Measurements from ENCODE around the gene INPP5B.
A peak's percentile ranks its signal among the peaks of the same experiment; 100 is the strongest.

Gene INPP5B

DNA sequence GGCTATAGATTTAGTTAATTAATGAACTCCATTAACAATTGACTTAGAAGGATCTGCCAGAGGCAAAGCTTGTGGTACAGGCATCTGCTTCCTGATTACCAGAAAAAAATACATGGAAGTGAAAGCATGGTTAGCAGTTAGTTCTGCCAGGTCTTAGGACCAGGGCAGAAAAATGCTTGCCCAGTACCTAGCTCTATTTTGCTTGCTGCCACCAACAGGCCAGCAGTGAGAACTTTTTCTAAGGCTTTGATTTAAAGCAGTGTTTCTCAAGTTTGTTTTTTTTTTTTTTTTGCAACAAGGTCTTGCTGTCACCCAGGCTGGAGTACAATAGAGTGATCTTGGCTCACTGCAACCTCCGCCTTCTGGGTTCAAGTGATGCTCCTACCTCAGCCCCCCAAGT is 71.0 kb downstream of the INPP5B start:
- DNase-seq (ENCODE audit: low read depth in 1 of 2, low spot score in 1 of 2), result no peak

DNA sequence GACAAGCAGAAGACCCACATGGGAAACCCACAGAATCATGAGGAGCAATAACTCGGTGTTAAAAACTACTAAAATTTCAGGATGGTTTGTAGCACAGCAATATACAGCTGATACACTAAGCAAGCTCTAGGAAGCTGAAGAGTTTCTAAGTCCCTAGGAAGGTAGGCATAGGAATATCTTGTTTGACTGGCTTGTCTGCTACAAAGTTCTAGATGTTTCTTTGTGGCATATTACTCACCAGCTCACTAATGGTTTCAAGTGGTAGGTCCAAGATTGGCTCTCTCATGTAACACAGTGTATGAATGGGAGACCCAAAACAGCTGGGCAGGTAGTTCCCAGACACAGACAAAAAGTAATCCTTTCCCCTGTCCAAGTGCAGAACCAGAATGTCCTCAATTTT is 74.2 kb downstream of the INPP5B start:
- no peak for DNase-seq (ENCODE audit: low read depth in 1 of 2, low spot score in 1 of 2)

DNA sequence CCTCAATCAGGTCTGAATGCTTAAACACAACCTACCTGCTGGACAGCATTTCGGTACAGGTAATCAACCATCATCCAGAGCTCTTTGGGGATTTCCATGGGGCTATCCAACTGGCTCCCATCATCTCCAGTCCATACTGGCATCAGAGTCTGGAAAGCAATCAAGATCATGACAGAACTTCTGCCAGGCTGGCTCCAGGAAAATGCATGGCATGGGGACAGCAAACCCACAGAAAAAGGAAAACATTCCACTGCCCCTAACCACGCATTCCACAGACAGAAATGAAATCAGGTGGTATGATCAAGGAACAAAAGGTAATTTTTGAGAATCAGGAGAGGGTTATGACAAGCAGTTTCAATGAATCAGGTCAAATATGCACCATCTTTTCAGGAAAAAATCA is 78.4 kb downstream of the INPP5B start:
- DNase-seq (ENCODE audit: low read depth in 1 of 2, low spot score in 1 of 2), result no peak

DNA sequence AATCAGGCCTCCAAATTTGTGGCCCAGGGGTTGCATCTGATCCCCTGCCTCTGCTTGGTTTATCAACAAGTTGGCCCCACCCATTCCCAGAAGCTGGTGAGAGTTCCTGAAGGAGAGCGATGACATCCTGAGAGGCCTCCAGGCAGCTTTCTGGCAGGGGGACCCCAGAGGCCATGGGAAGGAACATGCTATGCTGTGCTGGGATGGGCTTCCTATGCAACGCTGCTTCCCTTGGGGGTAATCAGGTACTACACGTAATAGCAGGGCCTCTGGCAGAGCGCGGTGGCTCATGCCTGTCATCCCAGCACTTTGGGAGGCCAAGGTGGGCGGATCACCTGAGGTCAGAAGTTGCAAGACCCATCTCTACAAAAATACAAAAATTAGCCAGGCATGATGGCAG is 79.1 kb downstream of the INPP5B start:
- no peak for DNase-seq (ENCODE audit: low read depth in 1 of 2, low spot score in 1 of 2)

DNA sequence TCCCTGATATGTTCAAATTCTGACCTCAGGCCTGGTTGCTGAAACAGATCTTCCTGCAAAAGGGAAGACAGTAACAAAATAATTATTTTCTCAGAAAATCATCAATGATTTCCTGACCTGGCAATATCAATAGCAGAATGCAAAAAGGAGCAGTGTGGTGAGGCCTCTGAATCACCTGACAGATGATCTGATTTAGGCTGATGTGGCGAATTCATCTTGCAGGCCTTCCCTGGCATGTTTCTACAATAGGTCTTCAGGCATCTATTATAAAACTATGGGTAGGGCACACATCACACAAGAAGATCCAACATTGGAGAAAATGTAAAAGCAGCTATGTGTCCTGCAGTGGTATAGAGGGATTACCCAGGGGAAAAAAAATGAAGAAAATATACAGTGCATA is 80.4 kb downstream of the INPP5B start:
- DNase-seq (ENCODE audit: low read depth in 1 of 2, low spot score in 1 of 2), result no peak

DNA sequence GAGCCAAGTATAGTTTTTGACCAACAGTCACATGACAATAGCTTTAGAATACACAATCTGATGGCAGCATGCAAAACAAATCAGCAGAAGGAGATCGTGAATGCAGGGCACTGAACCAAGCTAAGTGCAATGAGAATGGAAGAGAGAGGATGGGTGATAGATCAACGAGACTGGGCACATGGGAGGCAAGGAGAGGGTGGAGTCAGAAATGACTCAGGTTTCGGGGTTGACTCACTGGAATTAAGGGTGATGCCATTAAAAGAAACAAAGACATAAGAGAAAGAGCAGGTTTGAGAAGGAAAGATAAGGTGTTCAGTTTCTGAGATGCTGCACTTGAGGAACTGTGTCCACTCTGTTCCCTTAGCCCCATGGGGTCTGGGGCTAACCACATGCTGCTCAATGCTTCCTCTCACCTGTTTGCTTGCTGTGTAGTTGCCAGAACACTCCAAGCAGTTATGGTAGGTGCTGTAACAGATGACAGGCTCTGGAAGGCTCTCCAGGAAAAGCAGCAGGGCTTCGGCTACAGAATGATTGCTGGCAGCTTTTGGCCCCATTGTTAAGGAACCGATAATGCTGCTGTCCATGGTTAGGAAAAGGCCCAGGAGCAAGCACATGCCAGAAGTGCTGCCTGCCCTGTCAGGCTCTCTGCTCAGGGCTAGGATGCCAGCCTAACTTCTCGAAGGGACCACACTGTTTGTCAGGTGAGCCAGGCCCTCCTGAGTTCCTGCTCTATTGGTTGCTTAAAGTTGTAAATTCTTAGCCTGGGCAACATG is 81.3 kb downstream of the INPP5B start:
- no peak for DNase-seq (ENCODE audit: low read depth in 1 of 2, low spot score in 1 of 2)

DNA sequence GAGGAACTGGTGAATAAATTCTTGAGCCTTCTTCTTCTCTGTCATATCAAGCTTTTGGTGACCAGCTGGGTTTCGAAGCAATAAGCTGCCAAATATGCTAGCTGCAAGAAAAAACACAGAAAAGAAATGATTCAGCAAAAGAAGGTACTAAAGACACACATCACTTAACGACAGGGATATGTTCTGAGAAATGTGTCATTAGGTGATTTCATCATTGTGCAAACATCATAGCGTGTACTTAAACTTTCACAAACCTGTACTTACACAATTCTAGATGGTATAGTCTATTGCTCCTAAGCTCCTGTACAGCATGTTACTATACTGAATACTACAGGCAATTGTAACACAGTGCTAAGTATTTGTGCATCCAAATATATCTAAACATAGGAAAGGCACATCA is 84.5 kb downstream of the INPP5B start:
- DNase-seq (ENCODE audit: low read depth in 1 of 2, low spot score in 1 of 2), result no peak

DNA sequence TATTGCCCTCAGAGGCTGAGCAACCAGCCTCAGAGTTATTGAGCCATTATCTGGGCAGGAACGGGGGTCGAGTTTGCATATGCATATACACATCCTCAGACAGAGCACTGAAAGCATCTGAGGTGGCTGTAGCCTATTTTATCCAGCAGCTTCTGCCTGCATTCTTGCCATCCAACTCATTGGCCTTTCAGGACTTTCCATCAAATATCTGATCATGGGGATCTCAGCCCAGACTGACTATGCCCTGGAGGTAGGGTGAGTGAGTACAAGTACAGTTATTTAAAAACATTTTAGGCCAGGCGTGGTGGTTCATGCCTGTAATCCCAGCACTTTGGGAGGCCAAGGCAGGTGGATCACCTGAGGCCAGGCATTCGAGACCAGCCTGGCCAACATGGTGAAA is 85.7 kb downstream of the INPP5B start:
- no peak for DNase-seq (ENCODE audit: low read depth in 1 of 2, low spot score in 1 of 2)

DNA sequence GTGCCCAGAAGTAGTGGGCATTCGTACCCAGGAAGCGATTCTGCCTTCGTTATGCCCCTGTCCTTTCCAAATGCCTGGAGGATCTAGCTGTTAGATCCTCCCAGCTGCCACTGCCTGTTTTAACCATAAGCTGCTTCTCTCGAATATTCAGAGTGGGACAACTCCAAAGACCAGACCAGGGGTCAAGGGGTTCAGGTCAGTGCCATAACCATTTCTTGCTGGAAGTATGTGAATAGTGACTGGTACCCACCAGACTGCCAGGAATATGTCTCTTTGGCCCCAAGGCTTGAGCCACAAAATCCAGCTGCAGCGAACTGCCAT is 86.5 kb downstream of the INPP5B start:
- DNase-seq (ENCODE audit: low read depth in 1 of 2, low spot score in 1 of 2), result no peak

DNA sequence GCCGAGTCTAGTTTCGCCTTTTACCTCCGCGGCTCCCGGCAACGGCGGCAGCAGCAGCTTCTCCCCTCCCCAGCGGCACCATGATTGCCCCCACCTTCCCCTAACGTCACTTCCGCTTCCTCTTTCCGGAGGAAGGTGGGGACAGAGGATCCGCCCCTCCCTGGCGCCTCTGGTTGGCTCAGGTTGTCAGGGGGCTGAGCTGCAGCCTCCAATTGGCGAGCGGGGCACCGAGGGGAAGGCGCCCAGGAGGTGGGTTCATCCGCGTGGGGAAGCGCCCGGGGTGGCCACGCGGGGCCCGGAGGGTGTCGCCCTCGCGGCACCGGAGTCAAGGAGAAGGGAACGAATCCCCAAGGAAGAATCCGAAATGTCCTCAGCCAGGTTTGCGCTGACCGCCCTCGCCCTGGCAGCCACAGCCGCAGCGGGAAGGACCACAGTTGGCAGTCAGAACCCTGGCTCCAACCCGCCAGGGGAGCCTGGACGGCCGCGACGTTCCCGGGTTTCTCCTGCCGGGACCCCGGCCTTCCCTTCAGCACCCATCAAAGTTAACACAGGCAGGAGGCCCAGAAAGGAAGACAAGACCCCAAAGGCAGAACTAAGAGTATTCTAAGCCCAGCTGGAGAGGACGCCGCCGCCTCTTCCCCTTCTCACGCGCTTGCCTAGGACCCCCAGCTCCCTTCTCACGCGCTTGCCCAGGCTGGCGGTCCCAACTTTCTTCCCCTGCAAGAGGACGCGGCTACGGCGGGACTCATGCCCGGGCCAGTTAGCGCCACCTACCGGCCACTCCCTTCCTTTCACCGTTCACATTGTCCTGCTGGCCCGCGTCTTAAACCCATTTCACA is 87.1 kb downstream of the INPP5B start, which contains the start of gene MTF1:
Gene MTF1, minus strand, starts transcription at position 86 of the 839 bp plus-strand sequence. CDS start 1,934 bp downstream, outside the sequence.
- peak; percentile 90 to 97 for DNase-seq (ENCODE audit: low read depth in 1 of 2, low spot score in 1 of 2)

DNA sequence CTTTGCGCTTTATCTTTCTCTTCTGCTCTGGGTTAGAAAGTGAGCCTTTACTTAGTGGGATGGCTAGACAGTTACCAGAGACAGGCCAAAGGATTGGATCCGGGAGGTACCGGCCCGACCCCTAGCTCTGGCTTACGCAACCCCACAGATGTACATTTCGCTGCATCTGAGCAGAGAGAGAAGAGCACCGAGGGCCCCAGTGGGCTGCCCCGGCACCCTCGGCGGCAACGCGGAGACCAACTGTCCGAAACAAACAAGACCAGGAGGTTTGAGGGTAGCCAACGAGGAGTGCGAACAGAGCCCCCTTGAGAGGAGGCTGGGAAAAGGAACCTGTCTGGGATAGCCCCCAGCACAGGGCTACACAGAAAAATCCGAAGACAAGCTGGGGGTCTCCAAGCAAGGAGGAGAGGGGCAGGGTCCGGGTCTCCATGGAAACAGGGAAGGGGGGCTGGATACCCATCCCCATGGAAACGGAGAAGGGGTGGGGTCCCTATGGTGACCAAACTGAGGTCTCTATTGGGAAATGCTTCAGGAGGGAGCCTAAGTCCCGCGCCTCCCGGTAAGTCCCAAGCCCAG is 87.8 kb downstream of the INPP5B start:
- no peak for DNase-seq (ENCODE audit: low read depth in 1 of 2, low spot score in 1 of 2)

DNA sequence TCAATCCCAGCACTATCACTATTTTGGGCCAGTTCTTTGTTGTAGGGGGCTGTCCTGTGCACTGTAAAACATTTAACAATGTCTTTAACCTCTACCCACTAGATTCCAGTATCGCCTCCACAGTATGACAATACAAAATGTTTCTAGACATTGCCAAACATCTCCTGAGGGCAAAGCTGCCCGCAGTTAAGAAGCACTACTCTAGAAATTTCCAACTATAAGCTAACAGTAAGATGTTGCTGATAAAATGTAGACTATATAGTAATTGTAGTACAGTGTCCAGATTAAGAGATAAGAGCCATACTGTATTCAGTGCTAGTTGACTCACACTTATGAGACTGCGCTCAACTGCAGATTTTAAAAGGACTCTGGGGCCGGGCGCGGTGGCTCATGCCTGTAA is 92.4 kb downstream of the INPP5B start:
- no peak for DNase-seq (ENCODE audit: low read depth in 1 of 2, low spot score in 1 of 2)

DNA sequence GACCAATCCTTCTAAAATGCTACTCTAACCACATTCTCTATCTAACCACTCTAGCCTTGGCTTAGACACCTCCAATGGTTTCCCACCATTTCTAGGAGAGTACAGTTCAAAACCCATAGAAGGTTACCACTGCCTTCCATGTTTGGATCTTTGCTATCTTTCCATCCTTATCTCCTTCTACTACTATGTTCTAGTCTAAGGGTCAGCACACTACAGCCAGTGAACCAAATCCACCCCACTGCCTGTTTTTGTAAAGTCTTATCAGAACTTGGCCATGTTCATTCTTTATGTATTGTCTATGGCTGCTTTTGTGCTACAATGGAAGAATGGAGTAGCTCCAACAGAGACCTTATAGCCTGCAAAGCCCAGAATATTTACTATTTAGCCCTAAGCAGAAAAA is 93.7 kb downstream of the INPP5B start:
- no peak for DNase-seq (ENCODE audit: low read depth in 1 of 2, low spot score in 1 of 2)

DNA sequence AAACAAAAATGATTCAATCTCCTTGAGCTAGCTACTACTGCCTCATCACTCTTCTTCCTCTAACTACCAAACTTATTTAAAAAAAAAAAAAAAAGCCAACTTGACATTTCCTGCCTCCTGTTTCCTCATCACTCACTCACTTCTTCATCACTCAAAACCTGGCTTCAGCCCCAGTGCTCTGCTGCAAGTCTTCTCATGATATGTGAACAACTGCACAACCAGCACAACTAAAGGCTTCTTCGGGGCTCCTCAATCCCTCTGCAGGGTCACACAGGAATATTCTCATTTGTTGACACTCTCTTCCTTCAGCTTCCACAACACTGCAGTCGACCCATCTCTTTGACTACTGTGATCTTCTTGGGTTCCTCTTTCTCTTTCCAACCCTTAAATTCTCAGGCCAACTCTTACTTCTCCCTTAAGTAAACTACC is 95.1 kb downstream of the INPP5B start:
- no peak for DNase-seq (ENCODE audit: low read depth in 1 of 2, low spot score in 1 of 2)

DNA sequence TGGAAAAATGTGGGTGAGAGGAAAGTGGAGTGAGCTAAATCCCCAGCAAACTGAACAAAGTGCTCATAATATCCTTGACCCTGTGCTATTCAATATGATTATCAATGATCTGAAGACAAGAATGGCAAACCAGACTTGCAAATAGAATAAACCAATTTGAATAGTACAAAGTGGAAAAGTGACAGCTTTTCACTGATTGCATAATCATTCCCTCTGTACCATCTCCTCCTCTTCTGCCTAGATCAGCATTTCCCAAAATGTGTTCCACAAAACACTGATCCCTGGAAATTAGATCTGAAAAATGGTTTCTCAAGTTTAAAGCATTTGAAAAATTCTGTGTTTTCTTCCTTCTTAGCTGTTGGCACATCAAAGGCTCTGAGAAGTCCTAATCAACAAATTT is 95.6 kb downstream of the INPP5B start:
- DNase-seq (ENCODE audit: low read depth in 1 of 2, low spot score in 1 of 2), result no peak

DNA sequence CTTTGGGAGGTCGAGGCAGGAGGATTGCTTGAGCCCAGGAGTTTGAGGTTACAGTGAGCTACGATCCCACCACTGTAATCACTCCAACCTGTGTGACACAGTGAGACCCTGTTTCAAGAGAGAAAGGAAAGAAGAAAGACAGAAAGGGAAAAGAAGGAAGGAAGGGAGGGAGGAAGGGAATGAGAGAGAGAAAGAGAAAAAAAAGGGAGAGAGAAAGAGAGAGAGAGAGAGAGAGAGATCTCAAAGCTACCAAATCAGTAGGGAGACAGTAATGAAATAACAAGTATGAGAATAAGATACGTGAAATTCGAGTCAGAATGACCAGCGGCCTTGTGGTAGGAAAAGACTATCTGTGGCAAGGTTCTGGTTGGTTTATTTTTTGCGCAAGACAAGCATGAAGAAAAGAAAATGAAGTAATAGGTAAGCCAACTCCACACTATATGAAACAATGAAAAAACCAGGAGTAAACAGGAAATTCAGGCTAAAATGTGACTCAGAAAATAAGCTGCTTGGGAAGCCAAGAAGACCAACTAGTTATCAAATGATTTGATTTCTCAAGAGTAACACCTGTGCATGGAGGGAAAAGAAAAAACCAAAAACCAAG is 96.4 kb downstream of the INPP5B start:
- DNase-seq (ENCODE audit: low read depth in 1 of 2, low spot score in 1 of 2), result no peak

DNA sequence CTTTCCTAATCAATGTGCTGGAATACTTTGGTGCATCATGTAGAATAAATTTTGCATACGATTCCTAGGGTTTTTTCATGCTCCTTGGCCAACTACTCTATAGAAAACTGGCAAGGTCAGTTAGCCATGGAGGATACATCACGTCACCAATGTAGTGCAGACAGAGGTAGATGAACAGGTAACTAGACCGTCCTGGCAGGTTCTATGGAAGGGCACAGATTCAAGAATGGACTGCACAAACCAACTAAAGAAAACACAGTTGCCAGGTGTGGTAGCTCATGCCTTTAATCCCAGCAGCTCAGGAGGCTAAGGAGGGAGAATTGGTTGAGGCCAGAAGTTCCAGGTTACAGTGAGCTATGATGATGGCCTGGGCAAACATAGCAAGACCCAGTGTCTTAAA is 97.4 kb downstream of the INPP5B start:
- DNase-seq (ENCODE audit: low read depth in 1 of 2, low spot score in 1 of 2), result no peak

DNA sequence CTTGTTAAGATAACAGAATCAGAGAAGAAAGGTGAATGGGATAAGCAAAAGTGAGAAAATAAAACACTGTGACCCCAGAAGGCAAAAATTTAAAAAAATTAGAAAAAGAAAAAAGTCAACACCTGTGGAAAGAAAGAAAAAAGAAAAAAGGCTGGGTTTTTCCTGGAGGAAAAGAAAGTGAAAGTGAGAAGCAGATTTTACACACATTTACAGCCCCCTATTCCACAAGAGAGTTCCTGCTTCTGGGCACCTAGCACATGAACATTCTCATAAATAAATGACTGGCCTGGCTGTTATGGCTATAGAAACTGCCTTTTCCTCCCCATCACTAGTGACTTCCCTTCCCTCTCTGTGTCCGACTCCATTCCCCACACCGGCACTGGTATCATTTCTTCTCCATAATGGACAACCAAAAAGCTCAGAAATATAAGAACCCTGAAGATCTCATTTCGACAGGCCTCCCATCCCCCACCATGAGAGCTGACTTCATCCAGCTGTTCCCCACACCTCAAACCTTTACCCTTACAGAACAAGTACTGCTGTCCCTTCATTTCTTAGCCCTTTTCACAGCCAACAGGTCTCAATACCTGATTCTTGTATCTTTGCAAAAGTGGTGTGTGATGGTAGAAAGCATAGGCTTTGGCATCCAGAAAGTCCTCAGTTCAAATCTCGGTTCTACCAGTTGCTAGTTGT is 100.1 kb downstream of the INPP5B start:
- DNase-seq (ENCODE audit: low read depth in 1 of 2, low spot score in 1 of 2), result no peak

DNA sequence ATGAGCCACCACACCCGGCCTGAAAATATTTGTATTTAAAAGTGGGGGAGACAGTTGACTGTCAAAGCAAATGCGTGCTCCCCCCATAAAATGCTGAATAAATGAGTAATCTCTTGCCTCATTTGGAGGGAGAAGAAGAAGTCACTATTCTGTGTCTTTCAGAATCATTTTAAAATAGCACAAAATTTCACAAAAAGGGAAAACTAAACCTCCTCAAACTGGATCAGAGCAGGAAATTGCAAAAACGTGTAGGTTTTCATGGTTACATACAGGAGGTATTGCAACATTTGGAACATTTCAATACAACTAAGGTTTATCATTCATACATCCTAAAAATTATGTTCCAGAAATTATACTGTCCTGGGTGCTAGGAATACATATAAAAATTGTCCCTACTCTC is 101.1 kb downstream of the INPP5B start:
- no peak for DNase-seq (ENCODE audit: low read depth in 1 of 2, low spot score in 1 of 2)

DNA sequence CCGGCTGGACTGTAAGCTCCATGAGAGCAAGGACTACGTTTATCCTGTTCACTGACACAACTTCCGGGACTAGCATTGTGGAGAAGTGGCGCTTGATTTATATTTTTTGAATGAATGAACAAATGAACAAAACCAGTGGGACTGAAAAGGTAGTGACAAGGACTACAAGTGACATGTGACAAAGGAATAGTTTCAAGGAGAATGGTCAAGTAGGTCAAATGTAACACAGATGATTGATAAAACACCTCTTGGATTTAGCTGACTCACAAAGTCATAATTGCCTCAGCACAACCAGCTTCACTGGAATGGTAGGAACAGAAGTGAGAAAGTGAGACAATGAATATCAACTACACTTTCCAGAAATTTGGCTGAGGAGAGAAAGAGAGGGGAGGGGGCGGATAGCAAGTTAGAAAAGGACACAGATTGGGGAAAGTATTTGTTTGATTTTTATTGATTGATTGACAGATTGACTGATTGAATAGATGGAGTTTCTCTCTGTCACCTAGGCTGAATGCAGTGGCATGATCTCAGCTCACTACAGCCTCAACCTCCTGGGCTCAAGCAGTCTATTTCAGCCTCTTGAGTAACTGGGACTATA is 101.7 kb downstream of the INPP5B start:
- no peak for DNase-seq (ENCODE audit: low read depth in 1 of 2, low spot score in 1 of 2)

DNA sequence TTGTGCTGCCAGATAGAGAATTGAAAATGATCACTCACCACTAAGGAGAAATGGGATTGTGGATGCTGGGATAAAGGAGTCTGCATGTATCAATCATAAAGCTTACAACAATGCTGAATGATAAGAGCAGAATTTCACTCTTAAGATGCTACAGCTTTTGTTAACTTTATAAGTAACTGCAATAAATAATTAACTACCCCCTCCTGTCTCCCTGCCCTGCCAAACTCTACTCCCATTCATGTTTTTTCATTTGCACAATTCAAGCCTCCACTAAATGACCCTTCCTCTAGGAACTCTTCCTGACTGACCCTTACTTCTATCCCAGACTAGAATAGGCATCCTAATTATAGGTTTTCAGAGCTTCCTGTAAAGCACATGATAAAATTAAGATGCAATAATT is 102.3 kb downstream of the INPP5B start:
- DNase-seq (ENCODE audit: low read depth in 1 of 2, low spot score in 1 of 2), result no peak
